Femur (tissue), 1 donor: ENCODE measurements around the gene TMEM134.
"Not testable (repeated sequence)": the region's sequence is repeated elsewhere in the genome, so short reads cannot be mapped to it uniquely, and the experiment has no call there.

Experiments used
- DNase-seq: peaks from one replicate; pipeline ENCODE4 v3.0.0-alpha.2; 2017

Gene TMEM134

GRCh38 chr11:67437082-67437808, 31.8 kb downstream of the TMEM134 start, which contains the start of gene PTPRCAP:
Gene PTPRCAP (minus strand): TSS chr11:67437682. CDS start chr11:67437619, 63 bp downstream.
- DNase-seq: no peak

DNA sequence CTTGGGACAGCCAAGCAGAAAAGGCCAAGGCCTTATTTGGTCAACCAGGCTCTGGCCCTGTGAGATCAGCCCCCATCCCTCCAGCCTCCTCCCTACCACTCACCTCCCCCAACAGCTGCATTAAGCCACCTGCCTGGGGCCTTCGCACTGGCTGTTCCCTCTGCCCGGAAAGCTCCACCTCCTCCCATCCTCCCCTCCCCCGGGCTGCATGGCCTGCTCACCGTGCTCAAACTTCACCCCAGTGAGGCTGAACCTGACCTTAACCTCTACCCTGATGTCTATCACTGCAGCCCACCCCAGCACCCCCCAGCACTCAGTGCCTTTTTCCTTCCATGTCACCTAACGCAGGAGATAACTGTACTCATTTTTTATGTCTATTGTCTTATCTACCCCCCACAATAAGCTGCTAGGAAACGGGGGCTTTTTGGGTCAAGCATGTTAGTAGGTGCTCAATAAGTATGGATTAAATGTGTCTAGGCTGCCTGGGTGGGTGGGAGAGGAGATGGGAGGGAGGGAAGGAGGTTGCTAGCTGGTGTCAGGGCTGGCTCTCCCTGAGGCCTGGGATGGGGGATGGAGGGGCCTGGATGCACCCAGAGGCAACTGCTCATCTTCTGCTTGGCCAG, 32.5 kb downstream of the TMEM134 start:
- no peak for DNase-seq

GRCh38 chr11:67435727-67436458, 33.2 kb downstream of the TMEM134 start:
- DNase-seq: no peak

DNA sequence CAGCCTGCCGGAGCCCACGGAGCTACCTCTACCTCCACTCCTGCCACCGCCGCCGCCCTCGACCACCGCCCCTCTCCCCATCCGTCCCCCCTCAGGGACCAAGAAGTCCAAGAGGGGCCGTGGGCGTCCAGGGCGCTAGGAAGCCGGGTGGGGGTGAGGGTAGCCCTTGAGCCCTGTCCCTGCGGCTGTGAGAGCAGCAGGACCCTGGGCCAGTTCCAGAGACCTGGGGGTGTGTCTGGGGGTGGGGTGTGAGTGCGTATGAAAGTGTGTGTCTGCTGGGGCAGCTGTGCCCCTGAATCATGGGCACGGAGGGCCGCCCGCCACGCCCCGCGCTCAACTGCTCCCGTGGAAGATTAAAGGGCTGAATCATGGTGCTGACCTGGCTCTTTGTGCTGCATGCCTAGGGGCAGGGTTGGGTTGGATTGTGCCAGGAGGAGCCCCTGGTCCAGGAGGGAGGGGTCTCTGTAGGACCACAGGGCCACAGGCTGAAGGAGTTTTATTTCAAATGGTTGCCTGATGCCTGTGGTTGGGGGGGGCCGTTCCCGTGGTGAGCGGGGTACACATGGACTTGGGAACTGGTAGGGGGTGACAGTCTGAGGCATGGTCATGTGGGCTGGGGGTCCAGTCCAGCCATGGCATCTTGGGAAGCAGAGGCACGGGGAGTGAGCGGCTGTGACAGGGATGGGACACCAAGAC, 33.9 kb downstream of the TMEM134 start:
- no peak for DNase-seq

- no peak for DNase-seq
Observed at GRCh38 chr11:67434395-67434881, 34.6 kb downstream of the TMEM134 start.

DNA sequence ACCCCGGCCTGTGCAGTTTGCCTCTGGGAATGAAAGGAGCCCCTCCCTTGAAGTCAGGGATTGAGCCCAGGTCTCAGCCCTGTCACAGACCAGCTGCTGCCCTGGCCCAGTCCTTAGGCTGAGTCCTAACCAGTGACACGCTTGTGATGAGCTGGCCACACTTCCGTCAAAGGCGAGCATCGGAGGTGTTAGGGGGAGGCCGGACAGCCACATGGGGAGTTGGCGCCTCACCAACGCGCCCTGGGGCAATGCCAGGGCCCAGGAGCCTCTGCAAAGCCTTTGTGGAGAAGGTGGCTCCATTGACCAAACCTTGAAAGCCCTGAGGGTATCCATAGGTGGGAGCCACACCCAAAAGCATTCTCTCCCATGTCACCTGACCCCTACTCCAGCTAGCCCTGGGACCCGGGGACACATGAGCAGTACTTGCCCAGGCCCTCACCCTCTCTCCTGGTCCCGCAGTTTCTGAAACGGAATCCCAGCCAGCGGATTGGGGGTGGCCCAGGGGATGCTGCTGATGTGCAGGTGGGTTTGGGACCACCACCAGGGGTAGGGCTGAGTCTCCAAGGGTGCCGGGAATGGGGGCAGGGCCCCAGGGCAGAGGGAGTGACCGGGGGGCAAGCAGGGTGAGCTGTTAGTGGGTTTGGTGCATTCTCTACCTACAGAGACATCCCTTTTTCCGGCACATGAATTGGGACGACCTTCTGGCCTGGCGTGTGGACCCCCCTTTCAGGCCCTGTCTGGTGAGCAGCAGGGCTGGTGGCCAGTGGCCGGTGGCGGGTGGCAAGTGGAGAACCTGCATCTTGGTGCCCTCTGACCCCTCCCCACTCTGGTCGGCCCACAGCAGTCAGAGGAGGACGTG, 35.3 kb downstream of the TMEM134 start:
- no peak for DNase-seq

GRCh38 chr11:67432655-67433349, 36.2 kb downstream of the TMEM134 start:
- no peak for DNase-seq

DNA sequence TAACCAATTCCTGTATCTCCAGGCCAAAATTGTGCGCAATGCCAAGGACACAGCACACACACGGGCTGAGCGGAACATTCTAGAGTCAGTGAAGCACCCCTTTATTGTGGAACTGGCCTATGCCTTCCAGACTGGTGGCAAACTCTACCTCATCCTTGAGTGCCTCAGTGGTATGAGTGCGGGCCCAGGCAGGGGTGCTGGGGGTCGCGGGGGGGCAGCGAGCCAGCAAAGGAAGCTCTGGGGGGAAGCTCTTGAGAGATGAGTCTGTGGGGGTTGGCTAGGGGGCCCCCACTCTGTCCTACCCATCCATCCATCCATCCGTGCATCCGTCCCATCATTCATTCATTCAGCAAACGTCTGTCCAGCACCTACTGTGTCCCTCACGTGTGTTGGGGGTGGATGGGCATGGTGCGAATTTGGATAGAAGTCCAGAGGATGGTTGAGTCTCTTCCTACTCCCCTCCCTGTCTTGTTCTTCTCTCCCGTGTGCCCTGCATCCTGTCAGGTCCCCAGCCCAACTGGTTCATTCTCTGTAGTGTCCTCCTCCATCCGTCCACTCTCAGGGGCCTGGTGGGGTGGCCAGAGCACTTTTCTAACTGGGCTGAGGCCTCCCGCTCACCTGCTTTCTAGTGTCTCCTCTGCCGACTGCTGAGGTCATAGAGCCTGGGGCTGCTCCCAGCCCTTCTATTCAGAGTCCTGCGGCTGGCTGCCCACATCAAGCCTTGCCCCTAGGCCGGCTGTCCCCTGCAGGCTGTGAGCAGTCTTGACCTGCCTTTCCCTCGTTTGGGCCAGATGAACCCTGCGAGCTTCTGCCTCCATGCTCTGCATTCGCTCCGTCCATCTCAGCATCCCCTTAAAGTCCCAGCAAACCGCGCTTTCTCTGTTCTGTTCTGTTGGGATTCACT, 37.5 kb downstream of the TMEM134 start:
- no peak for DNase-seq

- no peak for DNase-seq
Observed at GRCh38 chr11:67429722-67430121, 39.3 kb downstream of the TMEM134 start.

GRCh38 chr11:67429038-67429668, 39.9 kb downstream of the TMEM134 start:
- no peak for DNase-seq

DNA sequence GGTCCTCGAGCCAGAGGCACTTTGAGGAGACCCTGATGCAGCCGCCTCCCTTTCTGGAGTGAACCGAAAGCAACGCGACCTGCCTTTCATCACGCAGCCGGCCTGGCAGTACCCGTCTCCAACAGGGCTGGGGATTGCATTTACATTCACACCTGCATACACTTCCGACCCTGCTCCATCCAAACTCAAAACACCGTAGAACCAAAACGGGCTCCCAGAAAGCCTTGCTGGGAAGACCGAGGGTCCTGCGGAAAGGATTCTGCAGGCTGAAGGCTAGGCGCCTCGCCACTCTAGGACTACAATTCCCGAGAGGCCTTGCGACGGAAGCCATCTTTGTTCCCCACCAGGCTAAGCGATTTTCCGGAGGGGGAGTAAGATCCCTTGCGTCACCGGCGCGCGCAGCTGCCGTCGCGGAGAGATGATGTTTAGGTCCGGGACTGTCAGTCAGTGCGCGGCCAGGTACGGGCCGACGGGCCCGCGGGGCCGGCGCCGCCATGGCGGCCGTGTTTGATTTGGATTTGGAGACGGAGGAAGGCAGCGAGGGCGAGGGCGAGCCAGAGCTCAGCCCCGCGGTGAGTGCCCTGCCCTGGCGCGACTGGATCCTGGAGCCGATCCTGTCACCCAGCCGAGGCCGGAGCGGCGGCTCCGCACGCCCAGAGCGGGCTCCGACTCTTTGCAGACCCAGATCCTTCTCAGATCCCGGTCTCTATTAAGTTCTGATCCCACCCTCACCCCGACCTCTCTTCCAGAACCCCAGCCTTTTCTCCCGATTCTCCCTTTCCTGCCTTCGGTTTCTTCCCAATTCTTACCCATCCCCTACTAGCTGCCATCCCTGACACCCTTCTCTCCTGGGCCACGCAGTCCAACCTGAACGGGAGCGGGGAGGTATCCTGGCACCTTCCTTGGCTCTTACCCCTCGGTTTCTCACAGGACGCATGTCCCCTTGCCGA, 40.7 kb downstream of the TMEM134 start, which contains the start of gene RPS6KB2:
Gene RPS6KB2, plus strand, starts transcription at position 443 of the 950 bp plus-strand sequence. Its CDS starts 52 bp downstream, at position 495.
- DNase-seq: peak; percentile 99

DNA sequence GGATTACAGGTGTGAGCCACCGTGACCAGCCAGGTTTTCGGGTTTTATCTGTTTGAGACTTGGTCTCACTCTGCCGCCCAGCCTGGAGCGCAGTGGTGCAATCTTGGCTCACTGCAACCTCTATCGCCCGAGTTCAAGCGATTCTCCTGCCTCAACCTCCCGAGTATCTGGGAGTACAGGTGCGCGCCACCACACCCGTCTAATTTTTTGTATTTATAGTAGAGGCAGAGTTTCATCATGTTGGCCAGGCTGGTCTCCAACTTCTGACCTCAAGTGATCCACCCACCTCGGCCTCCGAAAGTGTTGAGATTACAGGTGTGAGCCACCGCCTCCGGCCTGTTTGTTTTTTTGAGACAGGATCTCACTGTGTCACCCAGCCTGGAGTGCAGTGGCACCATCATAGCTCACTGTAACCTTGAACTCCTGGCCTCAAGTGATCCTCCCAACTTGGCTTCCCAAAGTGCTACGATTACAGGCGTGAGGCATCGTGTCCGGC, 41.6 kb downstream of the TMEM134 start:
- DNase-seq: not testable (repeated sequence)

GRCh38 chr11:67423891-67424613, 45.0 kb downstream of the TMEM134 start:
- no peak for DNase-seq

GRCh38 chr11:67423466-67423865, 45.6 kb downstream of the TMEM134 start:
- no peak for DNase-seq

GRCh38 chr11:67422891-67423290, 46.2 kb downstream of the TMEM134 start:
- no peak for DNase-seq

DNA sequence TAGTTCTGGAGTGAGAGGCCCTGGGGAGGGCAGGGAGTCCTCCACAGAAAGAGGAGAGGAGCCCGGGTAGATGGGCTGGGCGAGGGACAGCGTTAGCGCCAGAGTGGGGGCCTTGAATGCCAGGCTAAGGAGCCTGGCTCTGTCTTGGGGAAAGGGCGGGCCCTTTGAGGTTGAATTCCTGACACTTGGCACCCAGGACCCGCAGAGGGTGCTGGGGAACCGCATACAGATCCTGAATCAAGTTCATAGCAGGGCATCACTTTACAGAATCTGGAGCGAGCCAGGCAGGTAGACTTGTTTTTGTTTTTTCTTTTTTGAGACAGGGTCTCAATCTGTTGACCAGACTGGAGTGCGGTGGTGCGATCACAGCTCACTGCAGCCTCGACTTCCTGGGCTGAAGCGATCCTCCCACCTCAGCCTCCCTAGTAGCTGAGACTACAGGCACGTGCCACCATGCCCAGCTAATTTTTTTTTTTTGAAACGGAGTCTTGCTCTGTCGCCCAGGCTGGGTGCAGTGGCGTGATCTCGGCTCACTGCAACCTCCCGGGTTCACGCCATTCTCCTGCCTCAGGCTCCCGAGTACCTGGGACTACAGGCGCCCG, 47.5 kb downstream of the TMEM134 start:
- DNase-seq: no peak
